Stomach smooth muscle (tissue), 2 donors: ENCODE results near the gene DMXL2.

ENCODE experiments used
- H3K27ac ChIP-seq: one replicate; pipeline ENCODE4 v1.7.0; 2013; ENCODE audit warnings: mild to moderate bottlenecking, low read length, inconsistent platforms
- H3K27me3 ChIP-seq, 2 donors: one replicate each; pipeline ENCODE4 v1.7.0; 2013; ENCODE audit warnings: low read length in 2 of 2; ENCODE audit not compliant: insufficient read depth in 2 of 2, control insufficient read depth in 1 of 2
- H3K36me3 ChIP-seq, 2 donors: one replicate each; pipeline ENCODE4 v1.7.0; 2013; ENCODE audit warnings: low read length in 2 of 2; ENCODE audit not compliant: control insufficient read depth in 2 of 2, insufficient read depth in 2 of 2
- H3K4me1 ChIP-seq: one replicate; pipeline ENCODE4 v1.7.0; 2013; ENCODE audit warnings: low read length; ENCODE audit not compliant: control insufficient read depth, insufficient read depth
- H3K4me3 ChIP-seq, 2 donors: one replicate each; pipeline ENCODE4 v1.7.0; 2013; ENCODE audit warnings: low read length in 2 of 2
- H3K9ac ChIP-seq, 2 donors: one replicate each; pipeline ENCODE4 v1.7.0; 2013; ENCODE audit warnings: low read length in 2 of 2, mild to moderate bottlenecking in 1 of 2
- H3K9me3 ChIP-seq, 2 donors: one replicate each; pipeline ENCODE4 v1.7.0; 2013; ENCODE audit warnings: low read length in 2 of 2; ENCODE audit not compliant: control insufficient read depth in 2 of 2
- donor health status: healthy.
- donor health status: Pancreatic carcinoma.

Gene DMXL2

GRCh38 chr15:51600114-51600513, 22.5 kb downstream of the DMXL2 start:
- Histone ChIP-seq H3K4me3 (no peak overlapping the region), H3K9ac (no peak overlapping the region), H3K27me3 (no peaks in the 10 kb centered on the region), H3K27ac (no peak overlapping the region), H3K9me3 (no peaks in the 10 kb centered on the region), H3K36me3 (no peaks in the 10 kb centered on the region), H3K4me1 (no peaks in the 10 kb centered on the region)

DNA sequence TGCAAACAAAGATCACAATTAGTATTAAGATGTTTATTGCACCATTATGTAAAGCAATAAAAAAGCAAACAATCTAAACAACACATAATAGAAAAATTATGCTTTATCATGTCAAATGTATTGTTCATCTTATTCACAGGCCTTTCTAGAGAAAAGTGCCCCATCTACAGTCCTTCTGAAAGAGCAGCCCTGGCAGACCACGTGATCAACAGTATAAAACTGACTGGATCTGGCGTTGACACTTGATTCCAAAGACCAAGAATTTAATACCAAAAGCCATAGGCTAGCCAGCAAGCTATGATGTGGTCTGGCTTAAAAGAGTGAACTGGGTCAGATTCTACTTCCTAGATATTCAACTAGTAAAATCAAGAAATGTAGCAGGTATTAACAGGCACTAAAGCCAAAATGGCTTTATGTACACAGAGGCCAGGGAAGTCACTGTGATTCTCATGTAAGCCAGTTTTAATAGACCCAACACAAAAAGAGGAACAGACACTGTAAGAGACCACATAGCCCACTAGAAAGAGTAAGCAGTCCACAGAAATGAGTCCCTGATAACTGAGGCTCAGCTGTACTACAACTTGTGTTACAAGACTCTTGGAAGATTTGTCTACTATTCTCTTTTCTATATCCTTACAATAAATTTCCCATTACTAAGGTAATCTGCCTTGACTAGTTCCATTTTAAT, 32.5 kb downstream of the DMXL2 start:
- Histone ChIP-seq H3K9me3 (no peaks in the 10 kb centered on the region), H3K27ac (no peak overlapping the region), H3K4me1 (no peaks in the 10 kb centered on the region), H3K4me3 (no peak overlapping the region), H3K36me3 (no peaks in the 10 kb centered on the region), H3K27me3 (no peaks in the 10 kb centered on the region), H3K9ac (no peak overlapping the region)

GRCh38 chr15:51588966-51589365, 33.6 kb downstream of the DMXL2 start:
- Histone ChIP-seq H3K27ac (no peak overlapping the region), H3K4me3 (no peak overlapping the region), H3K9me3 (no peaks in the 10 kb centered on the region), H3K9ac (no peak overlapping the region), H3K27me3 (no peaks in the 10 kb centered on the region), H3K4me1 (no peaks in the 10 kb centered on the region), H3K36me3 (no peaks in the 10 kb centered on the region)

DNA sequence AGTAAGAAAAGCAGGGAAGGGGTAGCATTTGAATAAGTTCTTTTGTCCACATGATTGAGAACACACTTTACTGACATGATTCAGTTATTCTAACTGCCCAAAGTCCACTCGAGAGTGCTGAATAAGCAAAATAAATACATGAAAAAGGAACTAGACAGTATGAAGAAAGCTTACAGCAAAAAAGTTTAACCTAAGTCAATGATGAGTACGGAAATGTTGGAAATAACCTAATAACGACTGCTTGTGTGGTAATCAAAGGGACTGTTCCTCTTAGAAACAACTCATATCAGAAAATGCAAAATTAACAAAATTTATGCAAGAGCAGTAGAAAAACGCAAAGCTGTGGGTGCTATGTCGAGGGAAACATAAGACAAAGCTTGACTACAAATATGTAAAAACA, 36.6 kb downstream of the DMXL2 start:
- H3K4me1 ChIP-seq, result no peaks in the 10 kb centered on the region
- no peak overlapping the region for H3K27ac ChIP-seq
- H3K4me3 ChIP-seq, result no peak overlapping the region
- H3K9ac ChIP-seq, result no peak overlapping the region
- H3K27me3 ChIP-seq, result no peaks in the 10 kb centered on the region
- no peaks in the 10 kb centered on the region for H3K36me3 ChIP-seq
- peaks cover 0 to 5% of the 10 kb centered on the region in 2 donors for H3K9me3 ChIP-seq

DNA sequence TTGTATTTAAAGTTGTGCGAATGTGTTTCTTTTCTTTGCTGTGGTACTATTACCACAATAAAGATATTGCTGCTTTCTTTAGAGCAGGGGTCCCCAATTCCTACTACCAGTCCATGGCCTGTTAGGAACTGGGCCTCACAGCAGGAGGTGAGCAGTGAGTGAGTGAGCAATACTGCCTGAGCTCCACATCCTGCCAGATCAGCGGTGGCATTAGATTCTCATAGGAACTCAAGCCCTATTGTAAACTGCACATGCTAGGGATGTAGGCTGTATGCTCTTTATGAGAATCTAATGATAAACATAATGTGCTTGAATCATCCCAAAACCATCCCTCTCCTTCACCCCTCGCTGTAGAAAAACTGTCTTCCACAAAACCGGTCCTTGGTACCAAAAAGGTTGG, 41.6 kb downstream of the DMXL2 start:
- no peaks in the 10 kb centered on the region for H3K36me3 ChIP-seq
- no peak overlapping the region for H3K27ac ChIP-seq
- H3K9ac ChIP-seq, result no peak overlapping the region
- H3K9me3 ChIP-seq, result peaks cover 0 to 5% of the 10 kb centered on the region in 2 donors
- no peaks in the 10 kb centered on the region for H3K27me3 ChIP-seq
- no peak overlapping the region for H3K4me3 ChIP-seq
- no peaks in the 10 kb centered on the region for H3K4me1 ChIP-seq

GRCh38 chr15:51580385-51580784, 42.2 kb downstream of the DMXL2 start:
- Histone ChIP-seq H3K36me3 (no peaks in the 10 kb centered on the region), H3K27ac (no peak overlapping the region), H3K9me3 (peaks cover 0 to 5% of the 10 kb centered on the region in 2 donors), H3K4me1 (no peaks in the 10 kb centered on the region), H3K4me3 (no peak overlapping the region), H3K9ac (no peak overlapping the region), H3K27me3 (no peaks in the 10 kb centered on the region)

GRCh38 chr15:51579012-51579411, 43.6 kb downstream of the DMXL2 start:
- no peak overlapping the region for H3K27ac ChIP-seq
- H3K9ac ChIP-seq, result no peak overlapping the region
- no peaks in the 10 kb centered on the region for H3K4me1 ChIP-seq
- no peaks in the 10 kb centered on the region for H3K36me3 ChIP-seq
- no peaks in the 10 kb centered on the region for H3K27me3 ChIP-seq
- H3K9me3 ChIP-seq, result peaks cover 0 to 5% of the 10 kb centered on the region in 2 donors
- H3K4me3 ChIP-seq, result no peak overlapping the region

- no peak overlapping the region for H3K9ac ChIP-seq
- no peaks in the 10 kb centered on the region for H3K4me1 ChIP-seq
- H3K27ac ChIP-seq, result no peak overlapping the region
- no peaks in the 10 kb centered on the region for H3K36me3 ChIP-seq
- no peak overlapping the region for H3K4me3 ChIP-seq
- H3K27me3 ChIP-seq, result no peaks in the 10 kb centered on the region
- peaks cover 0 to 5% of the 10 kb centered on the region in 2 donors for H3K9me3 ChIP-seq
Observed at GRCh38 chr15:51577636-51578304, 44.8 kb downstream of the DMXL2 start.

DNA sequence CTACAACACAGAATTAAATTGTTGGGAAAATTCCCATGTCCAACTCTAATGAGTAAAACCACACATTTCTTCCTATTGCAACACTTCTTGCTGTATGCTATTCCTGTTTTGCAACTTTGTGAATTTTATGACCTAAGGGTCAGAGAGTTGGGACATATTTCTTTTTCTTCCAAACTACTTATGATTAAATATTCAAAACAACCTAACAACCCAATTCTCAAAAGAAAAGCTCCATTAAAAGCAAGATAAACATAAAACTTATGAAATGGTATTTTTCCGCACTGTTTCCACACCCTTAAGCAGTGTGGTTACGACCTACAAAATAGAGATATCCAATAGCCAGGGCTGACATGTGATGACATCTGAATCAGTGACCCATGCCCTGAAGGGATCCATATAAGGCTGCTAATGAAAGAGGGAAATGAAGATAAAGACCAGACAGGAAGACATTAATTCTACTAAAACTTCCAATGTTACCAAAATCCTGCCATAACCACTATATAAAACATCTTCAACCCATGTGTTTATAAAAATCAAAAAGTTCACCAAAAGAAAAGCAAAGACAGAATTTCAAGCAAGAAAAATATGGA, 45.6 kb downstream of the DMXL2 start:
- no peak overlapping the region for H3K9ac ChIP-seq
- H3K27me3 ChIP-seq, result no peaks in the 10 kb centered on the region
- no peak overlapping the region for H3K27ac ChIP-seq
- H3K9me3 ChIP-seq, result peaks cover 0 to 3% of the 10 kb centered on the region in 2 donors
- no peaks in the 10 kb centered on the region for H3K36me3 ChIP-seq
- H3K4me1 ChIP-seq, result no peaks in the 10 kb centered on the region
- H3K4me3 ChIP-seq, result peak overlapping the region in 1 of 2 donors; percentile 15

- Histone ChIP-seq H3K4me1 (no peaks in the 10 kb centered on the region), H3K9me3 (no peaks in the 10 kb centered on the region), H3K9ac (no peak overlapping the region), H3K36me3 (no peaks in the 10 kb centered on the region), H3K4me3 (no peak overlapping the region), H3K27me3 (no peaks in the 10 kb centered on the region), H3K27ac (no peak overlapping the region)
Observed at GRCh38 chr15:51576286-51576850, 46.2 kb downstream of the DMXL2 start.
